GM12864 (cell line): Measurements from ENCODE around the gene MRPS27.

ENCODE experiments used
- DNase-seq: peaks from one replicate; pipeline ENCODE4 v3.0.0-alpha.2; 2011; ENCODE audit warnings: low read depth
- H3K4me3 ChIP-seq: 2 replicates; pipeline ENCODE4 v1.5.1; 2011; ENCODE audit warnings: mild to moderate bottlenecking, low read depth, low read length, control low read depth
- CTCF ChIP-seq: IDR thresholded peaks from 2 replicates; pipeline ENCODE4 v1.5.1; 2011; ENCODE audit warnings: low read depth, mild to moderate bottlenecking, moderate library complexity, low read length, control low read depth, inconsistent platforms; ENCODE audit errors: missing control alignments

MRPS27 gene

GRCh38 chr5:72292411-72292810 is 27.6 kb downstream of the MRPS27 start:
- DNase-seq, result no peak
- H3K4me3 ChIP-seq, result no peak overlapping the region
- TF ChIP-seq CTCF, result no peak

- DNase-seq, result no peak
- TF ChIP-seq CTCF, result no peak
- no peak overlapping the region for H3K4me3 ChIP-seq
These were observed 28.4 kb downstream of the MRPS27 start for GRCh38 chr5:72291601-72292000.

GRCh38 chr5:72290356-72291133 is 29.5 kb downstream of the MRPS27 start:
- no peak for TF ChIP-seq CTCF
- DNase-seq, result no peak
- H3K4me3 ChIP-seq, result no peak overlapping the region

- no peak for DNase-seq
- TF ChIP-seq CTCF, result no peak
- no peak overlapping the region for H3K4me3 ChIP-seq
These were observed 31.1 kb downstream of the MRPS27 start for GRCh38 chr5:72288924-72289323.

GRCh38 chr5:72286798-72287197 is 33.2 kb downstream of the MRPS27 start:
- no peak for DNase-seq
- no peak for TF ChIP-seq CTCF
- H3K4me3 ChIP-seq, result no peak overlapping the region

- no peak for TF ChIP-seq CTCF
- H3K4me3 ChIP-seq, result no peak overlapping the region
- no peak for DNase-seq
These were observed 34.6 kb downstream of the MRPS27 start for GRCh38 chr5:72285424-72285821.
